HEK293 (cell line): ENCODE data around the gene TTC23.

Source experiments
- CTCF ChIP-seq: fragments of 450-650 bp; formaldehyde crosslinking; IDR thresholded peaks from 2 replicates; pipeline ENCODE4 v1.5.1; 2016; ENCODE audit warnings: missing biosample characterization, missing genetic modification characterization
- PBX3 ChIP-seq: sonication (generic); formaldehyde crosslinking; IDR thresholded peaks from 2 replicates; pipeline ENCODE4 v1.8.1; 2022; ENCODE audit warnings: mild to moderate bottlenecking, moderate library complexity, missing genetic modification reagents
- REST ChIP-seq: fragments of 450-650 bp; formaldehyde crosslinking; IDR thresholded peaks from 2 replicates; pipeline ENCODE4 v1.5.1; 2016; ENCODE audit warnings: missing biosample characterization, missing genetic modification characterization
- TCF7L2 ChIP-seq: IDR thresholded peaks from 2 replicates; pipeline ENCODE4 v1.6.1; 2011; ENCODE audit warnings: low read depth, mild to moderate bottlenecking, inconsistent platforms, low read length, moderate library complexity, borderline replicate concordance
- ZBTB17 ChIP-seq: fragments of 450-650 bp; formaldehyde crosslinking; IDR thresholded peaks from 2 replicates; pipeline ENCODE4 v1.5.1; 2016; ENCODE audit warnings: missing biosample characterization, missing genetic modification characterization
- ZNF274 ChIP-seq, 2 experiments: fragments of 200-500 bp in 1 of 2; fragments of 450-650 bp in 1 of 2; sonication (Bioruptor generic) in 1 of 2; formaldehyde crosslinking in 1 of 2; IDR thresholded peaks; 2 replicates each; pipeline versions ENCODE4 v1.5.1 to v1.6.1; 2014 to 2016; ENCODE audit warnings: borderline replicate concordance in 1 of 2, inconsistent platforms in 1 of 2, low read length in 1 of 2, missing biosample characterization in 1 of 2, missing genetic modification characterization in 1 of 2
- ZNF280C ChIP-seq: fragments of 450-650 bp; formaldehyde crosslinking; IDR thresholded peaks from 2 replicates; pipeline ENCODE4 v1.5.1; 2016; ENCODE audit warnings: missing biosample characterization, missing genetic modification characterization
- ZNF324 ChIP-seq: fragments of 450-650 bp; formaldehyde crosslinking; IDR thresholded peaks from 2 replicates; pipeline ENCODE4 v1.5.1; 2016; ENCODE audit warnings: missing biosample characterization, missing genetic modification characterization
- ZNF514 ChIP-seq: fragments of 450-650 bp; formaldehyde crosslinking; IDR thresholded peaks from 2 replicates; pipeline ENCODE4 v1.5.1; 2016; ENCODE audit warnings: missing biosample characterization, missing genetic modification characterization
- ZNF580 ChIP-seq: fragments of 450-650 bp; formaldehyde crosslinking; IDR thresholded peaks from 2 replicates; pipeline ENCODE4 v1.5.1; 2016; ENCODE audit warnings: missing biosample characterization, missing genetic modification characterization
- ZNF768 ChIP-seq: fragments of 450-650 bp; formaldehyde crosslinking; IDR thresholded peaks from 2 replicates; pipeline ENCODE4 v1.5.1; 2018; ENCODE audit warnings: missing biosample characterization, mild to moderate bottlenecking, missing genetic modification characterization
- ZXDB ChIP-seq: fragments of 450-650 bp; formaldehyde crosslinking; IDR thresholded peaks from 2 replicates; pipeline ENCODE4 v1.5.1; 2016; ENCODE audit warnings: missing biosample characterization, missing genetic modification characterization

GRCh38 chr15:99174567-99175395, 74.6 kb downstream of the TTC23 start:
- TF ChIP-seq CTCF (no peak), ZNF280C (tag by site-specific recombination) (no peak), TCF7L2 (no peak), ZNF768 (tag by site-specific recombination) (no peak), ZNF514 (tag by site-specific recombination) (no peak), ZNF580 (tag by site-specific recombination) (no peak), REST (no peak), ZNF324 (no peak), PBX3 (CRISPR knock-in tag) (no peak), ZBTB17 (no peak), ZNF274 (IDR thresholded peaks at IDR 0.05; ENCODE audit: low read length) (no peak), ZNF274 (tag by site-specific recombination; IDR thresholded peaks at IDR 0.05; ENCODE audit: borderline replicate concordance) (no peak), ZXDB (tag by site-specific recombination) (no peak)
